HepG2 (cell line): ENCODE data around the gene TTC16.

Experiments
- ARID3A ChIP-seq: IDR thresholded peaks from 2 replicates; pipeline ENCODE4 v1.6.1; 2012; ENCODE audit warnings: low read depth, low read length, improper control_type of control experiment
- CTCF ChIP-seq: sonication (generic); formaldehyde crosslinking; IDR thresholded peaks from 2 replicates; pipeline ENCODE4 v1.5.0; 2020; ENCODE audit warnings: mild to moderate bottlenecking, missing genetic modification reagents, moderate library complexity
- DDIT3 ChIP-seq: sonication (generic); formaldehyde crosslinking; IDR thresholded peaks from 2 replicates; pipeline ENCODE4 v1.4.0; 2020; ENCODE audit warnings: mild to moderate bottlenecking, missing genetic modification reagents
- ELF1 ChIP-seq: sonication (generic); formaldehyde crosslinking; IDR thresholded peaks from 2 replicates; pipeline ENCODE4 v1.4.0; 2020; ENCODE audit warnings: missing genetic modification reagents
- GZF1 ChIP-seq: sonication (generic); formaldehyde crosslinking; IDR thresholded peaks from 2 replicates; pipeline ENCODE4 v1.5.1; 2020; ENCODE audit warnings: mild to moderate bottlenecking, missing genetic modification reagents
- KDM1A ChIP-seq: IDR thresholded peaks from 2 replicates; pipeline ENCODE4 v1.6.1; 2016; ENCODE audit warnings: missing compliant biosample characterization
- TAF1 ChIP-seq: sonication (generic); formaldehyde crosslinking; IDR thresholded peaks from 2 replicates; pipeline ENCODE4 v1.4.0; 2020; ENCODE audit warnings: missing genetic modification reagents
- ZBED4 ChIP-seq: sonication (generic); formaldehyde crosslinking; IDR thresholded peaks from 2 replicates; pipeline ENCODE4 v1.4.0; 2020; ENCODE audit warnings: missing genetic modification reagents, borderline replicate concordance
- ZNF138 ChIP-seq: sonication (generic); formaldehyde crosslinking; IDR thresholded peaks from 2 replicates; pipeline ENCODE4 v1.5.0; 2020; ENCODE audit warnings: mild to moderate bottlenecking, low read depth, missing genetic modification reagents

- no peak for TF ChIP-seq ZNF138 (CRISPR knock-in tag)
- no peak for TF ChIP-seq DDIT3 (CRISPR knock-in tag)
- no peak for TF ChIP-seq TAF1 (CRISPR knock-in tag)
- no peak for TF ChIP-seq ELF1
- no peak for TF ChIP-seq KDM1A (CRISPR knock-in tag)
- no peak for TF ChIP-seq CTCF (CRISPR knock-in tag)
- TF ChIP-seq ARID3A = no peak
- TF ChIP-seq GZF1 (CRISPR knock-in tag) = no peak
- TF ChIP-seq ZBED4 (CRISPR knock-in tag) = no peak
Measured at GRCh38 chr9:127712867-127713266, 3.0 kb upstream of the TTC16 start.
